ENCODE results near the gene CACNA2D4.
A peak's percentile ranks its signal among the peaks of the same experiment; 100 is the strongest.
"Not testable (repeated sequence)": the region's sequence is repeated elsewhere in the genome, so short reads cannot be mapped to it uniquely, and the experiment has no call there.

CACNA2D4 gene, protein sequence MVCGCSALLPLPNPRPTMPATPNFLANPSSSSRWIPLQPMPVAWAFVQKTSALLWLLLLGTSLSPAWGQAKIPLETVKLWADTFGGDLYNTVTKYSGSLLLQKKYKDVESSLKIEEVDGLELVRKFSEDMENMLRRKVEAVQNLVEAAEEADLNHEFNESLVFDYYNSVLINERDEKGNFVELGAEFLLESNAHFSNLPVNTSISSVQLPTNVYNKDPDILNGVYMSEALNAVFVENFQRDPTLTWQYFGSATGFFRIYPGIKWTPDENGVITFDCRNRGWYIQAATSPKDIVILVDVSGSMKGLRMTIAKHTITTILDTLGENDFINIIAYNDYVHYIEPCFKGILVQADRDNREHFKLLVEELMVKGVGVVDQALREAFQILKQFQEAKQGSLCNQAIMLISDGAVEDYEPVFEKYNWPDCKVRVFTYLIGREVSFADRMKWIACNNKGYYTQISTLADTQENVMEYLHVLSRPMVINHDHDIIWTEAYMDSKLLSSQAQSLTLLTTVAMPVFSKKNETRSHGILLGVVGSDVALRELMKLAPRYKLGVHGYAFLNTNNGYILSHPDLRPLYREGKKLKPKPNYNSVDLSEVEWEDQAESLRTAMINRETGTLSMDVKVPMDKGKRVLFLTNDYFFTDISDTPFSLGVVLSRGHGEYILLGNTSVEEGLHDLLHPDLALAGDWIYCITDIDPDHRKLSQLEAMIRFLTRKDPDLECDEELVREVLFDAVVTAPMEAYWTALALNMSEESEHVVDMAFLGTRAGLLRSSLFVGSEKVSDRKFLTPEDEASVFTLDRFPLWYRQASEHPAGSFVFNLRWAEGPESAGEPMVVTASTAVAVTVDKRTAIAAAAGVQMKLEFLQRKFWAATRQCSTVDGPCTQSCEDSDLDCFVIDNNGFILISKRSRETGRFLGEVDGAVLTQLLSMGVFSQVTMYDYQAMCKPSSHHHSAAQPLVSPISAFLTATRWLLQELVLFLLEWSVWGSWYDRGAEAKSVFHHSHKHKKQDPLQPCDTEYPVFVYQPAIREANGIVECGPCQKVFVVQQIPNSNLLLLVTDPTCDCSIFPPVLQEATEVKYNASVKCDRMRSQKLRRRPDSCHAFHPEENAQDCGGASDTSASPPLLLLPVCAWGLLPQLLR

DNA sequence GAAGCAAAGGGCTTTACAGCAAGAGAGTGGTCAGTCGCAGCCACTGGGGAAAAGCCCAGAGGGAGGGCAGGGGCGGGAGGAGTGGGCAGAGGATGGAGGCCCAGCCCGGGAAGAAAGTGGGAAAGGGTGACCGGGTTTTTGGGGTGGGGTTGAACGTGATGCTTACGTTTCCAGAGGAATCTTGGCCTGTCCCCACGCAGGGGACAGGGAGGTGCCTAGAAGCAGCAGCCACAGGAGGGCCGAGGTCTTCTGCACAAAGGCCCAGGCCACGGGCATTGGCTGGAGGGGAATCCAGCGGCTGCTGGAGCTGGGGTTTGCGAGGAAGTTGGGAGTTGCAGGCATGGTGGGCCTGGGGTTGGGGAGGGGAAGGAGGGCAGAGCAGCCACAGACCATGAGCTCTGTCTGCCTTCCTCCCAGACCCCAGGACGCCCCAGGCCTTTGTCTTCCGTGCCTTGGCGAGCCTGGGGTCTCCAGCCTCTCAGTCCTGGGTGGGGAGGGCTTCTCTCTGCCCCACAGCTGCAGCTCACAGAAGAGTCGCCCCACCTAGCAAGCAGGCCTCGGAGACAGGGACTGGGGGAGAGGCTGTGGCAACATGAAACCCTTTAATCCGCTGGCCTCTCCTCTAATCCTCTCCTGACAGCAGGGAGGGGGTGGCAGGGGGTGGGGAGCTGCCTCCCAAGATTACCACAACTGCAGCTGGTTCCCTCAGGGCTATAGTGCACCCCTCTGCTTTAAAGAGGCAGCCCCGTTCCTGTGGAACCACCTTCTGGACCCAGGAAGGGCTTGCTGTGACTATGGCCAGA is at the start of gene CACNA2D4:
CACNA2D4 (minus strand) TSS at position 572 of the 803 bp plus-strand sequence; CDS start at position 393, 179 bp downstream.
- no peak for DNase-seq (ENCODE audit: low spot score)

DNA sequence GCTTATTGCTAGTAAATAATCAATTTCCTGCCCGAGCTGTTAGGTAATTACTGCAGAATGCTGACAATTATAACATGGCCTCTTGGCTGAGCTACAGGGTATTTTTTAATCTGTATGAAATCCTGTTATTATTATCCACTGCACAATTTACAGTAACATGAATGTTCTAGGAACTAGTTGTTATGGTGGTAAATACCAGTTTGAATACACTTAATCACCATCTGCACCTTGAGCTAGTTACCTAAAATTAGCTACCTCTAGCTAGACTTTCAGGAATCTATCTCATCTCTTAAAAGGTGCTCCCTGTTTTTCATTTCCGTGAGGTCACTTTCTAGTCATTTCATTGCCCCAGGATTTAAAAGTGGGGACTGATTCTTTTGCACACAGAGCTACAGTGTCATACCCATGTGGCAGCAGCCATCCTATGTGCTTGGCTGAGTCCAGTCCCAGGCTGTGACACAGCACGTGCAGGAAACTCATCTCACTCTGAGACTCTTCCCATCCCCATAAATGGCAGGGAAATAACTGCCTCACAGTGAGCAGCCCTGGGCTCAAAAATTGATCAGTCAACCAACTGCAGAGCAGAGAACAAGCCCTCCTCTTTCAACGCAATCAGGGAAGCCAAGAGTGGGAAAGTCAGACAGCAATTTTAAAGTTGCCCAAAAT is 48.2 kb upstream of the CACNA2D4 start:
- DNase-seq (ENCODE audit: low spot score), result no peak

DNA sequence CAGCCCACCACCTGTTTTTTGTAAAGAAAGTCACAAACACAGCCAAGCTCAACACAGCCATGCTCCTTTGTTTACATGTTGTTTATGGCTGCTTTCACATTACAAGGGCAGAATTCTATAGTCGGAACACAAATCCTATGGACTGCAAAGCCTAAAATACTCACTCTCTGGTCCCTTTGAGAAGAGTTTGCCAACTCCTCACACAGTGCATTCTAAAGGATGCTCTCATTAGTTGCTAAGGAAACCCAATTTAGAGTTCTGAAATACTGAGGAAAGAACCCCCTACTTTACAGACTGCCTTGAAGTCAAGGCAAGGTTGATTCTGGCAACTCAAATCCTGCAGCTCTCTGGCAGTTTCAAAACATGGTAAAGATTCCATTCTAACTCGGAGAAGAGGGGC is 47.5 kb upstream of the CACNA2D4 start:
- no peak for DNase-seq (ENCODE audit: low spot score)

DNA sequence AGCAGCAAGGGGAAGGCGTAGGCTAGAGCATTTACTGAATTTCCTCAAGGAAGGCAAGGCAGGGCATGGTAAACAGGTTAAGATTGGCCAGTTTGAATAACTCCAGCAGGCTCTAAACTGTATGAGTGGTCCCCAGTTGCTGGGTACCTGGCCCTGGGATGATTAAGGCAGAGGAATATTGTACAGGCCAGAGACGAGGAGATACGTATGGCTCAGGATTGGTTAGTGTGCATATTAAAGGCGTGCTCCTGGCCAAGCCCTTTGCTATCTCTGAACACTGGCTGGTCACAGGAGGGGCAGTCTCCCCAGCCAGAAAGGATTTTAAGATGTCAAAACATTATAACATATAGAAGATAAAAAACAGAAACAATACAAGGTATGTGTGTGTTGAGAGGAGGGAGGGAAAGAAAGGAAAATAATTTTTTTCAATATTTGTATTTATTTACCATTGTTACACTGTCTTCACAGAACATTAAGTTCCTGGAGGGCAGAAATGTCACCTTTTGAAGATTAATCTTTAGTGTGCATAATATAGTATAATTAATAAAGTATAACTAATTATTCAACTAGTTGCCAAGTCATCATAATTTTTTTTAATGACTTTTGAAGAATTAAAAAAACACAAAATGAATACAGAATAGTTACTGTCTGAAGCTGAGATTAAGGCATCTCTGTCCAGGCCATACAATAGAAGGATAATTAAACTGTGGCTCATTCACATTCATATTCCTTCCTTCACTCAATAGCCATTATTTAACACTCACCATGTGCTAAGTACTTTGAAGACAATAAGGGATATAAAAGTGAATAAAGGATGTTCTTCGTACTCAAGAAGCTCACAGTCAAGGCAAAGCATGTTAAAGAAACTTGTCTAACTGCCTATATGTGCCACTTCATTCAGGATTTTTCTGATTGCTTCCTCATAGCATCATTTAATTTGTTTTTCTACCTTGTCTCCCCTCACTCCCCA is 43.9 kb upstream of the CACNA2D4 start:
- DNase-seq (ENCODE audit: low spot score), result no peak

DNA sequence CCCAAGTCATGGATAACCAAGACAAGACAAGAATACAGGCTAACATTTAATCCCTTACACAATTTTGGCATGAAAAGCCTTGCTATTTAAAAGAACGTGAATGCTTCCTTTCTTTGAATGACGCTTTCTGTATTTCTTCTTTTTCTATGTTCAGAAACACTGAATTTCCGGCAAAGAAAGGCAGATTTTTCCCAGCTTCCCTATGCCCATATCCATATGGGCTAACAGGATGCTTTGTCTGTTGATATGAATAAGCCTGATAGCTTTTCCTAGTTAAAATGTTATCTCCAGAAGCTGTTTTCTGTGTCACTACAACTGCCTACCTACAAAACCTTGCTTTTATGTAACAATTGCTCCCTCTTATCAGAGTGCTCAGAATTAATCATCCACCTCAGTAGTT is 38.3 kb upstream of the CACNA2D4 start:
- DNase-seq (ENCODE audit: low spot score), result no peak

DNA sequence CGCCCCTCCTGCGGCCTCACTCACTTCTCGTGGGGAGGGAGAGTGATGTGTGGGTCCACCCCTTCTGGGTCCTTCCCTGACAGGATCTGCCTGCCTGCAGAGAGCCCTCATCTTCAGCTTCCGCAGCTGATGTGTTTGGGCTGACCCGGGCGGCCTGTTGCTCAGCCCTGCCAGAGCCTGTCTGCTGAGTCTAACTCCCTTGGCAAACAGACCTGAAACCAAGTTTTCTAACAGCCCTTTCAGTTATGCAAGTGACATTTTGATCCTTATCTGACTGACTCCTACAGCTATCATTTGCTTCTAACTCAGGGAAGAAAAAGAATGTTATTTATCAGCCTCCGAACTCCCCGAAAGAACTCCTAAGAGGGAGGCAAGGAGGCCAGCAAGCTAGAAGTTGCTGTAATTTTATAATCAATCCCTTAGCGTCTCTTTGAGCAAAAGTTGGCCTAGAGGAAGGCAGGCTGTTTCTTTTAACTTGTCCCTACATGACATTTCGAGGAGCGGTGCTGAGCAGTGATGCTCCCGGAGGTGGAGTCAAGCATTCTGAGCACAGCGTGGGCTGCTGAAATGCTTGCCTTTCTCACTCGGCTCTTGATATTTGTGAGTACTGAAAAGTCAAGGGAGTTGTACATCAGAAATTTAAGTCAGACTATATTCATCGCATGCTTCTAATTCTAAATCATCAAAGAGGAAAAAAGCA is 31.5 kb upstream of the CACNA2D4 start:
- no peak for DNase-seq (ENCODE audit: low spot score)

DNA sequence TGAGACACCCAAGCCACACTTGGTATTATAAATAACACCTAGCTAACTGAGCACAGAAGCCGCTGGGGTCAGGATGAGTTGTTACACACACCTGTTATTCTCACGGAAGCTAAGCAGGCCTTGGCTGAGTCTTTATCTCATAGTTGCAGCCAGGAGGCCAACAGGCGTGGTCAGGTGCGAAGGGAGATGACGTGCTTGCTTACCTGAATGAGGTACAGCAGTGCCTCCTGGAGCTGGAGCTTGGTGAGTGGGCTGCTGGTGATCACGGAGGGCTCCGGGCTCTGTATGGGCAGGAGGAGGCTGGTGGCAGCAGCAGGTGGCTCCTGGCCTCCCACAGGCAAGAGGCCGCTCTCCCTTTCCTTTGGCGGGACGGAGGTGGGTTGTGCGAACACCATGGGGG is 30.4 kb upstream of the CACNA2D4 start:
- DNase-seq (ENCODE audit: low spot score), result no peak

DNA sequence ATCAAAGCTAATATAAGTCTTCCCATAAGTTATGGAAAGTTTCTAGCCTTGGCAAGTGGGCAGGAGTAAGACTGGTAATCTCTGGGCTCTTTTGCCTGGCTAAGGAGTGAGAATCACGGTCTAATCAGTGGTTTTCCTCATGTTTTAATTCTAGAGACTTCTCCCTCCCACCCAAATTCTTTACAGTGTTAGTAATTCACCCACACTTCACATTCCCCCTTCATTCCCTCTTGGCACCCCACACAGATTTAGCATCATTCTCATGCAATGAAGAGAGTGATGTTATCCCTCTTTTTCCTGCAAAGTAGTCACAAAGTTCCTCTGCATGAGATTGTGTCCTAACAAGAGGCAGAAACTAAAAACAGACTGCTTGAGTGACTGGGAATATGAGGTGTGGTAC is 28.6 kb upstream of the CACNA2D4 start:
- no peak for DNase-seq (ENCODE audit: low spot score)

DNA sequence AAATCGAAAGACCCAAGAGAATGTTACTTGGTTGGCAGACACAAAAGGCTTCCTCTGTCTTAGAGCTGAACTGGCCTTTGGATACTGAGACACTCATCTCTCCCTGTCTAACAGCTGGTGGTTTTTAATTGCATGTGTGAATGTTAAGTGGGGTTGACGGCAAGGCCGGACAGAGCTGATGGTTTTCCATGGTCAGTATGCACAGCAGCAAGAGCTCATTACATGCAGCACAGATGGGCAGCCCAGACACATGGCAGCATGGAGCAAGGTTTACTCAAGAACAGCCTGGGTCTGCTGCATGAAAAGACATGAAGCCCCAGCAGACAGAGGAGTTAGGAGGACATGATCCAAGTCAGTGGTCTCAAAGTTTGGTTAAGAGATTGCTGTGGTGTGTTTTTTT is 27.8 kb upstream of the CACNA2D4 start:
- DNase-seq (ENCODE audit: low spot score), result no peak

DNA sequence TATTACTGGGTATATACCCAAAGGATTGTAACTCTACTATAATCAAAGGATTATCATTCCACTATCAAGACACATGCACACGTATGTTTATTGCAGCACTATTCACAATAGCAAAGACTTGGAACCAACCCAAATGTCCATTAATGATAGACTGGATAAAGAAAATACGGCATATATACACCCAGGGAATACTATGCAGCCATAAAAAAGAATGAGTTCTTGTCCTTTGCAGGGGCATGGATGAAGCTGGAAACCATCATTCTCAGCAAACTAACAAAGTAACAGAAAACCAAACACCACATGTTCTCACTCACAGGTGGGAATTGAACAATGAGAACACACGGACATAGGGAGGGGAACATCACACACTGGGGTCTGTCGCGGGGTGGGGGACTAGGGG is 27.1 kb upstream of the CACNA2D4 start:
- DNase-seq (ENCODE audit: low spot score), result not testable (repeated sequence)

DNA sequence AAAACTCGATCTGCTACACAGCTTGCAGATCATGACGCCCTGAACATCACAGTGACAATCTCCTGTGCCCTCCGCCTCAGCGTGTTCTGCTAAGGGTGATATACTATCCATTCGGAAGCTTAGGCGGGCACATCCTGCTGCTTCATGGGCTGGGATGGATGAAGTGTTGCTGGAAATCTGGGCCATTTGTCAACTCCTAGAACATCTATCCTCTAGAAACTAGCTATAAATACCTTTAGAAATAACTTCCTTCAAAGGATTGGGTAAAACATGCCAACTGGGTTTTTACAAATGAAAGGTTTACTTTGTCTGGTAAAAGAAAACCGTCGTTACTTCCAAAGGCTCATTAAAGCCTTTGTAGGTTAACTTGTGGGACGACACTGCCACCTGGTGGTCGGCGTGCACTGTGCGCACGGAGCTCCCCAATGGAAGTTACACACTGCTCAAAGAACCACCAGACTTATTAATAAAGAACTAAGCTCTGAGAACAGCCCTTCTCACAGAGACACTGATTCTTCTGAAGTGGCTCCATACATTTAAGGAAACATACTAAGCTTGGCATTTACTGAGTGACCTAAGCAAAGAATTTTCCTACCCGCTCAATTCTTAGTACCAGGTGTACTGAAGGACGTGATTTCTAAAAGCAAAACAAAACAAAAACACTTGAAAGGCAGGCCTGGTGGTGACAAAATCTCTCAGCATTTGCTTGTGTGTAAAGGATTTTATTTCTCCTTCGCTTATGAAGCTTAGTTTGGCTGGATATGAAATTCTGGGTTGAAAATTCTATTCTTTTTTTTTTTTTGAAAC is 21.6 kb upstream of the CACNA2D4 start:
- DNase-seq (ENCODE audit: low spot score), result peak; percentile 83

DNA sequence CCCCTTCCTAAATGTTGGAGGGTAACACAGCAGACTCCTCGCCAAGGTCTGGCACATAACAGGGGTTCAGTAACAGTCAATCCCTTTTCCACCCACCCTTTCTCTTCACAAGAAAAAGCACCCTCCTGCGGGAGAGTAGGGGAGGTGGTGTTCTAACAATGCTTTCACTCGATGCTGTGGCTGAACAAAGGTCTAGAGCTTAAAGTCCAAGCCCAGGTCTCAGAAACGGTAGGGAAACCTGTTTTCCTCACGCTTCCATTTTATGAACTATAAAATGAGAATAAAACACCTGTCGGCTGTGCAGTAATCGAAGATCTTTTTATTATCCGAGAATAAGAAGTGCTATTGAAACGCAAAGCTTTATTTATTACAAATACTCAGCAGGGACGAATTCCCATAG is 20.9 kb upstream of the CACNA2D4 start:
- no peak for DNase-seq (ENCODE audit: low spot score)

DNA sequence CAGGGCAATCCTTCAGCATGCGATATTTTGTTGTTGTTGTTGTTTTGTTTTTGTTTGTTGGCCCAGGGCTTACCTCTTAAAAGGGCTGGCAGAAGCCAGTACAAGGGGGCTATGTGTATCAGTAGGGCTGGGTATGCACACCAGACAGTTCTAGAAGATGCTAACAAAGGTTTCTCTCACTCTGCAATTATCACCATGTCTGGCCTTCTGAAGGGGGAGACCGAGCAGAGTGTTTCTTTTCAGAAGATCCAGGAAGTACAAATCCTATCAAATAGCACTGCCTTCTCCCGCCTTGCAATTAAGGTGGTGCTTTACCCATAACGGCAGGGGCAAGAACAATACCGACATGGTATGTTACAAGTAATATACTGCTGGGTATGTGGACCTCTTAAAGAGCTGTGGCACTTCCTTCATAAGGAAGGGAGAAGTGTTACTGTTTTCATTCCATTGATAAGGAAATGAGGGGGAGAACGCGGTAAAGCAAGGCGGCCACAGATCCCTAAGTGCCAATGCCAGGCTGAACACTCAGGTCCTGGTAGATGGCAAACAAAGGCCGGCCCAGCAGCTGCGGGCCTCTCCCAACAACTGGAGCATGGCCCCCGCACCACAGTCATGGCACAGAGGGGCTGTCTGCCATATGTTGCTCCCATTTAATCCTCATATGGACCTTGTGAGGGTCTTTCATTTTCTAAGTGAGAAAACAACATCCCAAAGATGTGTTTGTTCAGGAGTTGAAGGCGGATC is 19.2 kb upstream of the CACNA2D4 start:
- DNase-seq (ENCODE audit: low spot score), result no peak

DNA sequence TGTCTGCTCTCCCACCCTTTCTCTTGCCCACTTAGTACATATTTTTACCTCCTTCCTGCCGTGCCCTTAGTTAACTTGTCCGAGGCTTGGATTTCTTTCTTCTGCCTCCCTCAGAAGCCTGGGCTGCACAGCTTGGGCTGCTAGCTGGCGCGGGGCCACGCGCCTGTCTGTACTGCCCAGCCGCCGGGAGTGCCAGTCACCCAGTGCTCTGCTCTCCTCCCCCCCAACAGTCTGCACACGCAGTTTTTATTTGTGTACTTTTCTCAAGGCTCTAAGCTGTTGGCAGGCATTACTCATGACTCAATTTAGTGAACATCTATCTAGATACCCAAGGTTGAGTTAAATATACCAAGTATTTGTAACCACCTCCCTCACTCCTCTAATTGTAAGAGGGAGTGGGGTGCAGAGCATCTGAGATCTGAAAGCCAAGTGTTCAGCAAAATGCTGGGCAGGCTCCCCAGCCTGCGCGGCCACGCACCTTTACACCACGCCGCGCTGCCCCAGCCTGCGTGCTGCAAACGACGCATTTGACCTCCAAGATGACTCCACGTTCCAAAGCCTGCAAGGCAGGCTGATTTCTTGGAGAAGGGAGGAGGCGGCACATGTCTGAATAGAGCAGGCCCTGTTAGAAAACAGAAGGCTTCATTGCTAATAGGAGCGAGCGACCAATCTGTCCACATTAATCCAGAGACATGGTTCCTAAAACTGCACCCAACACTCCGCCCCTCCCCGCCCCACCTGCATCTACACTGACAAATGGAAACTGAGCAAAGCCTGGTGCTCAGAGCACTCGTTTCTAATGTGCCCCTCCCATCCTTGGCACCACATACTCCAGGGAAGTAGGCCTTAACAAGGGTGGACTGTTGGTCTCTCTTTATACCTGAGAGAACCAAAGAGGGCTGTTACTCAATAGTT is 18.2 kb upstream of the CACNA2D4 start:
- no peak for DNase-seq (ENCODE audit: low spot score)

DNA sequence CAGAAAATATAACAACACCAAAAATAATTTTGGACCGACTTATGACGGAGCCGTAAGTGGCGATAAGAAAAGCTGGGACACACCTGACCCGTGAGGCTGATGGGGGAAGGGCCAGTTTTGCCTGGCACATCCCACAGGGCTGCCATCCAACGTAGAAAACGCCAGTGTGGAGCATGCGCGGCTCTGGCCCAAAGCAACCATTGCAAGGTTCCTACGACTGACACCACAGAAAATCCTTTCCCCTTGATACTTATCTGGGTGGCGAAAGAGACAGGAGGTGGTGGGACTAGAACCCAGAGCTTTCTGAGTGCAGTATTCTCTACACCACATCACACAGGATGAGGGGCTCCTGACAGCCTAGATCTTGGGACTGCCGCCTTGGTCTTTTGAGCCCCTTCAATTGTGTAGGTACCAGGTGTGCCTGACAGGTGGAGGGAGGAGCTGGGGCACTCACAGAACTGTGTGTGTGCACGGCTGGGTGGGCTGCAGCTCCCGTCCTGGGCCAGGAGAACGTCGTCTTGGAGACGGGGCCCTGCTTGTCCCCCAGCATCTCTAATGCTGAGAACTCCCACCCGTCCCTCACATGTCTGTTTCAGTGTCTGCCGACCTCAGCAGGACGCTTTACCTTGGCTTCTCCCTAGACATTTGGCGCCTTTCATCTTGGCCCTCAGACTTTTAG is 17.4 kb upstream of the CACNA2D4 start:
- no peak for DNase-seq (ENCODE audit: low spot score)

DNA sequence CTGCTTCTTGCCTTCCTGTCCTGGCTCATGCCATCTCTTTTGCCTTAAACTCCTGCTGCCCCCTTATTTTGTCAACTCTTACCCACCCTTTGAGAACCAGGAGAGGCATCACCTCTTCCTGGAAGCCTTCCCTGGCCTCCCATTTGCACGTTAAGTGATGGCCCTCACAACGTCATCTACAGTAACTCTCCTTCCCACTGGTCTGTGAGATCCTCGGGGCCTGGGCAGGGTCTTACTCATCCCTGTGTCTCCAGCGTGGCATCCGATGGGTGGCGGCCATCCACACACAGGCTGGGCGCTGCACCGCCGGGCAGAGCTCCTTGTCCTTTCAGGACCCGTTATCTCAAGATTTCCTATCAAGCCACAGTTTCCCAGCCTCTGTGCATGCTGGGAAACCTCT is 16.8 kb upstream of the CACNA2D4 start:
- no peak for DNase-seq (ENCODE audit: low spot score)
